ENCODE data around the gene CD101.

Gene CD101

GRCh38 chr1:117079737-117080136 lies 78.2 kb downstream of the CD101 start:
- TF ChIP-seq, protein P1, sequence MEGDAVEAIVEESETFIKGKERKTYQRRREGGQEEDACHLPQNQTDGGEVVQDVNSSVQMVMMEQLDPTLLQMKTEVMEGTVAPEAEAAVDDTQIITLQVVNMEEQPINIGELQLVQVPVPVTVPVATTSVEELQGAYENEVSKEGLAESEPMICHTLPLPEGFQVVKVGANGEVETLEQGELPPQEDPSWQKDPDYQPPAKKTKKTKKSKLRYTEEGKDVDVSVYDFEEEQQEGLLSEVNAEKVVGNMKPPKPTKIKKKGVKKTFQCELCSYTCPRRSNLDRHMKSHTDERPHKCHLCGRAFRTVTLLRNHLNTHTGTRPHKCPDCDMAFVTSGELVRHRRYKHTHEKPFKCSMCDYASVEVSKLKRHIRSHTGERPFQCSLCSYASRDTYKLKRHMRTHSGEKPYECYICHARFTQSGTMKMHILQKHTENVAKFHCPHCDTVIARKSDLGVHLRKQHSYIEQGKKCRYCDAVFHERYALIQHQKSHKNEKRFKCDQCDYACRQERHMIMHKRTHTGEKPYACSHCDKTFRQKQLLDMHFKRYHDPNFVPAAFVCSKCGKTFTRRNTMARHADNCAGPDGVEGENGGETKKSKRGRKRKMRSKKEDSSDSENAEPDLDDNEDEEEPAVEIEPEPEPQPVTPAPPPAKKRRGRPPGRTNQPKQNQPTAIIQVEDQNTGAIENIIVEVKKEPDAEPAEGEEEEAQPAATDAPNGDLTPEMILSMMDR (IDR thresholded peaks at IDR 0.05; ENCODE audit: insufficient read depth, low read depth, low read length, missing control alignments), result no peak
- no peak for DNase-seq (ENCODE audit: low read depth)
- no peak overlapping the region for H3K4me3 ChIP-seq (ENCODE audit: low read depth, low read length)

DNA sequence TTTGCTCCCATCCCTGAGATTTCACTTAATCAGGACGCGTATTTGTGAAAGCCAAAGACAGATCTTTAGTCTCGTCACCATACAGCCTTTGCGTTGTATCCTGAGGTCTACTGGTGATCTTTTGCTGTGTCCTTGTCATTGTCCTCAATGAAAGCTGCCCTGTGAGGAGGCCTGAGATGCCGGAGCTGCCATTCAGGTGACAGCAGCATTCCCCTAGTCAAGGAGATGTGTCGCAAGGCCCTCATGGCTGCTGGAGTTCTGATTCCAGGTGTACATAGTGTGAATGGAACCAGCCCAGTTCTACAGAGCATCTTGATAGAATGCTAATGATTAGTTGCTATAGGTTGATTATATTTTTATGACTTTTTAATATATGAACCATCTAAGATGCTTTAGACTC lies 82.7 kb downstream of the CD101 start:
- TF ChIP-seq, protein P1 (IDR thresholded peaks at IDR 0.05; ENCODE audit: insufficient read depth, low read depth, low read length, missing control alignments), result no peak
- H3K4me3 ChIP-seq (ENCODE audit: low read depth, low read length), result no peak overlapping the region
- DNase-seq (ENCODE audit: low read depth), result no peak

Data from GM12865 (cell line).